Endothelial cell of umbilical vein (primary cell): Measurements from ENCODE around the gene PTGDS. TPM values are rescaled to one million over a fixed set of nuclear protein-coding genes. Genes with fewer than 3 reads are reported as not detected.

Source experiments
- BruUV-seq: library from RNA; stranded (reverse); fragments of 400-500 nt; replicated peaks from 2 replicates; lab custom pipeline; 2021; lab: Mats Ljungman, UMichigan
- CTCF ChIA-PET: fragments of 300-600, 350-600 bp; sonication (Branson Sonifier 250); formaldehyde crosslinking; loops from one replicate; lab custom pipeline; 2021; ENCODE audit warnings: antibody characterized with exemption, inconsistent platforms; lab: Charles Lee
- POLR2A ChIA-PET: fragments of 300-600, 350-600 bp; sonication (Branson Sonifier 250); formaldehyde crosslinking; loops from one replicate; lab custom pipeline; 2021; ENCODE audit warnings: antibody characterized with exemption, inconsistent platforms; lab: Charles Lee
- DNase-seq: peaks from one replicate; pipeline ENCODE4 v3.0.0-alpha.2; 2011; ENCODE audit warnings: low read depth, low spot score
- FAIRE-seq: peaks from 2 replicates; lab custom pipeline; 2011; peaks lifted over from hg19 to GRCh38; lab: Jason Lieb, UNC
- H2AFZ ChIP-seq: 2 replicates; pipeline ENCODE4 v1.6.0; 2012; ENCODE audit warnings: low read depth, low read length, control low read depth, inconsistent platforms
- H3K27ac ChIP-seq: 2 replicates; pipeline ENCODE4 v1.5.1; 2011; ENCODE audit warnings: low read depth, mild to moderate bottlenecking, control low read depth, low read length, moderate library complexity; ENCODE audit not compliant: insufficient read depth
- H3K27me3 ChIP-seq, 2 experiments: 2 replicates each; pipeline versions ENCODE4 v1.6.0 to v1.6.1; 2011; ENCODE audit warnings: low read length in 2 of 2, mixed read lengths in 1 of 2; ENCODE audit not compliant: control insufficient read depth in 2 of 2, insufficient read depth in 2 of 2
- H3K36me3 ChIP-seq, 2 experiments: 2 replicates in 1 of 2; 3 replicates in 1 of 2; pipeline ENCODE4 v1.5.1; 2011; ENCODE audit warnings: low read length in 2 of 2, mild to moderate bottlenecking in 1 of 2, moderate library complexity in 1 of 2; ENCODE audit not compliant: control insufficient read depth in 2 of 2, insufficient read depth in 2 of 2; ENCODE audit errors: extremely low read depth in 1 of 2
- H3K4me1 ChIP-seq: 3 replicates; pipeline ENCODE4 v1.5.1; 2011; ENCODE audit warnings: mild to moderate bottlenecking, low read length; ENCODE audit not compliant: control insufficient read depth, insufficient read depth; ENCODE audit errors: extremely low read depth
- H3K4me2 ChIP-seq: 2 replicates; pipeline ENCODE4 v1.6.1; 2011; ENCODE audit warnings: low read length, control low read depth, mixed read lengths; ENCODE audit not compliant: insufficient read depth
- H3K4me3 ChIP-seq, 3 experiments: fragments of 200-600 bp in 1 of 3; sonication (generic), shearing (Covaris generic) in 1 of 3; replicated peaks in 1 of 3; 2 replicates each; pipeline ENCODE4 v1.5.1; 2011 to 2016; ENCODE audit warnings: control low read depth in 3 of 3, low read length in 3 of 3, mild to moderate bottlenecking in 2 of 3, inconsistent platforms in 1 of 3, low read depth in 1 of 3, moderate library complexity in 1 of 3; ENCODE audit not compliant: insufficient read depth in 1 of 3
- H3K79me2 ChIP-seq: 2 replicates; pipeline ENCODE4 v1.6.0; 2012; ENCODE audit warnings: low read length, inconsistent platforms; ENCODE audit not compliant: control insufficient read depth, insufficient read depth
- H3K9ac ChIP-seq: replicated peaks from 2 replicates; pipeline ENCODE3; 2011; ENCODE audit warnings: low read length, control low read depth; ENCODE audit not compliant: insufficient read depth; ENCODE audit errors: extremely low read depth
- H3K9me1 ChIP-seq: replicated peaks from 3 replicates; pipeline ENCODE4 v1.6.0; 2011; ENCODE audit warnings: mild to moderate bottlenecking, low read length; ENCODE audit not compliant: control insufficient read depth, insufficient read depth; ENCODE audit errors: extremely low read depth
- H3K9me3 ChIP-seq: replicated peaks from 2 replicates; pipeline ENCODE4 v1.5.1; 2012; ENCODE audit warnings: low read length, inconsistent platforms; ENCODE audit not compliant: control insufficient read depth, insufficient read depth
- H4K20me1 ChIP-seq: replicated peaks from 2 replicates; pipeline ENCODE3; 2011; ENCODE audit warnings: mild to moderate bottlenecking, low read length; ENCODE audit not compliant: control insufficient read depth, insufficient read depth; ENCODE audit errors: extremely low read depth
- EZH2 ChIP-seq: IDR thresholded peaks from 2 replicates; pipeline ENCODE4 v1.6.1; 2012; ENCODE audit warnings: borderline replicate concordance, low read depth, mild to moderate bottlenecking, moderate library complexity, low read length, inconsistent platforms; ENCODE audit not compliant: severe bottlenecking
- FOS ChIP-seq: IDR thresholded peaks from 2 replicates; pipeline ENCODE4 v1.6.1; 2011; ENCODE audit warnings: mild to moderate bottlenecking, low read length, moderate library complexity, borderline replicate concordance; ENCODE audit not compliant: insufficient read depth
- GATA2 ChIP-seq: IDR thresholded peaks from 2 replicates; pipeline ENCODE4 v1.7.0; 2011; ENCODE audit warnings: low read depth, mild to moderate bottlenecking, moderate library complexity, mixed read lengths, low read length; ENCODE audit not compliant: insufficient read length, insufficient read depth
- JUN ChIP-seq: IDR thresholded peaks from 2 replicates; pipeline ENCODE4 v1.6.1; 2011; ENCODE audit warnings: borderline replicate concordance, low read depth; ENCODE audit not compliant: insufficient read length, insufficient read depth
- MYC ChIP-seq: IDR thresholded peaks from one replicate; pipeline ENCODE4 v1.6.1; 2011; ENCODE audit warnings: mild to moderate bottlenecking, low read depth, low read length
- POLR2A ChIP-seq: IDR thresholded peaks from 2 replicates; pipeline ENCODE4 v1.6.1; 2012; ENCODE audit warnings: low read depth, mild to moderate bottlenecking, control low read depth, low read length
- POLR2AphosphoS5 ChIP-seq: IDR thresholded peaks from 2 replicates; pipeline ENCODE4 v1.6.1; 2012; ENCODE audit warnings: low read depth, mild to moderate bottlenecking, control low read depth, low read length, moderate library complexity; ENCODE audit not compliant: insufficient read depth
- dilution Hi-C: fragments of 300-500 bp; cut with MboI; formaldehyde crosslinking; loops from one replicate; pipeline ENCODE4 v1.15.0; 2019; ENCODE audit warnings: low sequenced_read_pairs; ENCODE audit not compliant: extremely low pct_ligation_motif_present
- intact Hi-C: fragments of 100-400 bp; cut with micrococcal nuclease; formaldehyde crosslinking; loops from one replicate; pipeline ENCODE4 v1.10.0; 2022
- polyA plus RNA-seq, 4 experiments: library from polyadenylated mRNA; depleted of rRNA in 3 of 4; stranded (reverse) in 3 of 4; unstranded in 1 of 4; fragments of >200 nt; gene quantifications; 2 replicates each; pipeline versions ENCODE4 v1.2.1 to v1.2.3, GENCODE V29; 2011 to 2012; ENCODE audit warnings: missing spikeins in 1 of 4
- total RNA-seq: library from RNA; stranded (reverse); gene quantifications from 2 replicates; pipeline ENCODE4 v1.2.3, GENCODE V29; 2021
- TF ChIP-seq, protein P1 (sequence below): IDR thresholded peaks from 2 replicates; pipeline ENCODE4 v1.6.1; 2011; ENCODE audit not compliant: insufficient read depth, insufficient read length
- TF ChIP-seq, protein P2 (sequence below), 2 donors: IDR thresholded peaks; 1 replicate in 1 of 2; 2 replicates in 1 of 2; pipeline ENCODE4 v1.5.1; 2011; ENCODE audit warnings: low read length in 2 of 2, mild to moderate bottlenecking in 2 of 2, moderate library complexity in 2 of 2, control low read depth in 1 of 2, inconsistent platforms in 1 of 2, low read depth in 1 of 2; ENCODE audit not compliant: insufficient read depth in 1 of 2; ENCODE audit errors: extremely low read depth in 1 of 2

The PTGDS gene
- total and polyA plus RNA-seq, 2 donors (not counting 3 experiments of a cell fraction or from before 2014, with no cell fraction given), result not detected

DNA sequence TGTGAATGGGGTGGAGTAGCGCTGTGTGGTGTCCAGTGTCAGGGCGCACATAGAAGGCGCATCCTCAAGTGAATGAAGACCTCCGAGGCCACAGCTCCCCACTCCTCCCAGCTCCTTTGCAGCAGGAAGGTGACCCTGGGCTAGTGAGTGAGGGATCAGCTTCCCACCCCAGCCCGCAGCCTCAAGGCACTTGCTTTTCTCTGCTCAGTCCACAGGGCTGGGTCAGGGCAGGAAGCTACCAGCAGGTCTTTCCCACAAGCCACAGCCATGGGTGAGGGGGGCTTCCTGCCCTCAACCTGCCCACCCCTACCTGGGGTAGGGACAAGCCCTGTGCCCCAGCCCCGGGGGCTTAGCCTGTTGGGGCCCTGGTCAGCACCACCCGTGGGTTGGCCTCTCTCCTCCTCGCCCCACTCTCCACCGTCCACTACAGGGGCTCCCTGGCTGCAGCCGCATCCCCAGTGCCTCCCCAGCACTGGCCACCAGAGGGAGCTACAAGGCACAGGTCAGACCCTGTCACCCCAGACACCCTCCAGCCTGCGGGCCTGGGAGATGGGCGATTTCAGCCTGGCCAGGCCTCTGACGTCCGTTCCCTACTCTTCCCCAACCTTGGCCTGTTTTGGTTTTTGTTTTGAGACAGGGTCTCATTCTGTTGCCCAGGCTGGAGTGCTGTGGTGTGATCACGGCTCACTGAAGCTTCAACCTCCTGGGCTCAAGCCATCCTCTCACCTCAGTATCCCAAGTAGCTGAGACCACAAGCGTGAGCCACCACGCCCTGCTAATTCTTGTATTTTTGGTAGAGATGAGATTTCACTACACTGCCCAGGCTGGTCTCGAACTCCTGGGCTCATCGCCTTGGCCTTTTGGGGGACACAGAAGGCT is 52.0 kb downstream of the PTGDS start:
- TF ChIP-seq, protein P1, sequence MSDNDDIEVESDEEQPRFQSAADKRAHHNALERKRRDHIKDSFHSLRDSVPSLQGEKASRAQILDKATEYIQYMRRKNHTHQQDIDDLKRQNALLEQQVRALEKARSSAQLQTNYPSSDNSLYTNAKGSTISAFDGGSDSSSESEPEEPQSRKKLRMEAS, result no peak
- TF ChIP-seq, protein P2, sequence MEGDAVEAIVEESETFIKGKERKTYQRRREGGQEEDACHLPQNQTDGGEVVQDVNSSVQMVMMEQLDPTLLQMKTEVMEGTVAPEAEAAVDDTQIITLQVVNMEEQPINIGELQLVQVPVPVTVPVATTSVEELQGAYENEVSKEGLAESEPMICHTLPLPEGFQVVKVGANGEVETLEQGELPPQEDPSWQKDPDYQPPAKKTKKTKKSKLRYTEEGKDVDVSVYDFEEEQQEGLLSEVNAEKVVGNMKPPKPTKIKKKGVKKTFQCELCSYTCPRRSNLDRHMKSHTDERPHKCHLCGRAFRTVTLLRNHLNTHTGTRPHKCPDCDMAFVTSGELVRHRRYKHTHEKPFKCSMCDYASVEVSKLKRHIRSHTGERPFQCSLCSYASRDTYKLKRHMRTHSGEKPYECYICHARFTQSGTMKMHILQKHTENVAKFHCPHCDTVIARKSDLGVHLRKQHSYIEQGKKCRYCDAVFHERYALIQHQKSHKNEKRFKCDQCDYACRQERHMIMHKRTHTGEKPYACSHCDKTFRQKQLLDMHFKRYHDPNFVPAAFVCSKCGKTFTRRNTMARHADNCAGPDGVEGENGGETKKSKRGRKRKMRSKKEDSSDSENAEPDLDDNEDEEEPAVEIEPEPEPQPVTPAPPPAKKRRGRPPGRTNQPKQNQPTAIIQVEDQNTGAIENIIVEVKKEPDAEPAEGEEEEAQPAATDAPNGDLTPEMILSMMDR (IDR thresholded peaks at IDR 0.05; ENCODE audit: extremely low read depth in 1 of 2, insufficient read depth in 1 of 2, low read depth in 1 of 2, low read length in 2 of 2), result peak; percentile 90 to 98
- H3K27me3 ChIP-seq, result no peaks in the 10 kb centered on the region
- dilution Hi-C loops (no loop called here), intact Hi-C loops (loop anchor here (1.0 to 2.0 kb wide), 4 partner anchors 16 to 58 kb away; partner anchors contain the start of gene MAN1B1)
- no peaks in the 10 kb centered on the region for H3K36me3 ChIP-seq
- no peak overlapping the region for H3K4me2 ChIP-seq
- no peak overlapping the region for H3K4me3 ChIP-seq
- H3K9me3 ChIP-seq, result no peaks in the 10 kb centered on the region
- peak; percentile 63 for FAIRE-seq
- H3K9me1 ChIP-seq, result no peaks in the 10 kb centered on the region
- no peak overlapping the region for H3K27ac ChIP-seq
- POLR2A ChIA-PET, result no interaction called here
- H3K9ac ChIP-seq, result no peak overlapping the region
- peaks cover 12% of the 10 kb centered on the region for H3K4me1 ChIP-seq
- CTCF ChIA-PET, result interaction anchor here (0.6 to 4.5 kb wide), 61 partner anchors 8 to 269 kb away, joined by 3 to 34 read pairs (median 5); partner anchors contain the start of genes AJM1, ANAPC2, CCDC183 and CLIC3
- no TSS peak for BruUV-seq
- no peaks in the 10 kb centered on the region for H3K79me2 ChIP-seq
- DNase-seq, result peak; percentile 59
- H4K20me1 ChIP-seq, result no peaks in the 10 kb centered on the region
- H2AFZ ChIP-seq, result no peak overlapping the region

GRCh38 chr9:137030006-137030405 is 52.7 kb downstream of the PTGDS start:
- dilution Hi-C loops, result no loop called here
- H3K4me1 ChIP-seq, result peaks cover 12% of the 10 kb centered on the region
- no peak overlapping the region for H3K4me3 ChIP-seq
- no peak overlapping the region for H2AFZ ChIP-seq
- ChIA-PET CTCF (interaction anchor here (0.6 to 4.5 kb wide), 53 partner anchors 9 to 269 kb away, joined by 3 to 34 read pairs (median 6); partner anchors contain the start of genes AJM1, ANAPC2, CCDC183 and CLIC3), POLR2A (no interaction called here)
- H4K20me1 ChIP-seq, result no peaks in the 10 kb centered on the region
- H3K79me2 ChIP-seq, result no peaks in the 10 kb centered on the region
- no peaks in the 10 kb centered on the region for H3K27me3 ChIP-seq
- no peak for FAIRE-seq
- no peak for DNase-seq
- no peaks in the 10 kb centered on the region for H3K36me3 ChIP-seq
- no peaks in the 10 kb centered on the region for H3K9me1 ChIP-seq
- BruUV-seq, result no TSS peak
- intact Hi-C loops, result no loop called here
- no peaks in the 10 kb centered on the region for H3K9me3 ChIP-seq
- TF ChIP-seq, protein P2 (IDR thresholded peaks at IDR 0.05; ENCODE audit: extremely low read depth in 1 of 2, insufficient read depth in 1 of 2, low read depth in 1 of 2, low read length in 2 of 2), result no peak
- TF ChIP-seq MYC, result no peak
- no peak for TF ChIP-seq POLR2A
- TF ChIP-seq, protein P1, result no peak
- TF ChIP-seq FOS, result no peak
- no peak for TF ChIP-seq EZH2
- no peak for TF ChIP-seq GATA2
- no peak for TF ChIP-seq POLR2AphosphoS5
- TF ChIP-seq JUN, result no peak
- H3K27ac ChIP-seq, result no peak overlapping the region
- no peak overlapping the region for H3K4me2 ChIP-seq
- H3K9ac ChIP-seq, result no peak overlapping the region
